Effector CD8-positive, alpha-beta T cell (primary cell): Measurements from ENCODE around the gene SHC4.
"Not testable (repeated sequence)": the region's sequence is repeated elsewhere in the genome, so short reads cannot be mapped to it uniquely, and the experiment has no call there.

ENCODE experiments used
- DNase-seq: peaks from one replicate; lab custom pipeline; 2025; lab: John Stamatoyannopoulos, UW

The SHC4 gene

DNA sequence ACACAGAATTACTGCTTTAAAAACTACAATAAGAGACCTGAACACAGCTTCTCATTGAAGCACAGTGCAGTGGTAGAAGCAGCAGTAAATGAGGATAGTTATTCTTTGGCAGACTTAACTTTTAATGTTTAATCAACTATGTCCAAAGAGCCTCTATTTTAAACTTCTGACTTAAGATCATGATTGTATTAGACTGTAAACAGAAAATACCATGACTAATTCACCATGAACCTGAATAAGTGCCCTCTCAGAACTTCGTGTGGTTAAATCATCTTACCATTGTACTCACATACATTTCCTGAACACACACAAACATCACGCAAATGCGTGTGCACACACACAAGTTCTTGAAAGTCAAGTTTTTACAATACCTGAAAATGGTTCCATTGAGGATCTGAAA is 166.8 kb downstream of the SHC4 start:
- no peak for DNase-seq

DNA sequence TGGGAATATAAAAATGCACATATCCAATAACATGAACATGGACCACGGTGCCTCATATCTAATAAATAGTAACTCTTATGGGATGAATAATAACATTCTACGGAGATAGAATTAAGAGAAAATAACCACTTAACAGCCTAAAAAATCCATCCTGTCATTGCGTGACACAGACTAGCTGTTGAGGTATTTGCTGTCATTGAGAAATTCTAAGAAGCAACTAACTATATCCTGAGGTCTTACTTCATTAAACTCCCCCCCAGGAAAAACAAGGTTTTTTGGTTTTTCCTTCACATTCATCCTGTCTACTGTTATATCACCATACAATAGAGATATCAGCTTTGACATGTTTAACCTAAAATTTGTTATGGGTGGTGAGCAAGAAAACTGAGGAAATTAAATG is 167.2 kb downstream of the SHC4 start:
- no peak for DNase-seq

DNA sequence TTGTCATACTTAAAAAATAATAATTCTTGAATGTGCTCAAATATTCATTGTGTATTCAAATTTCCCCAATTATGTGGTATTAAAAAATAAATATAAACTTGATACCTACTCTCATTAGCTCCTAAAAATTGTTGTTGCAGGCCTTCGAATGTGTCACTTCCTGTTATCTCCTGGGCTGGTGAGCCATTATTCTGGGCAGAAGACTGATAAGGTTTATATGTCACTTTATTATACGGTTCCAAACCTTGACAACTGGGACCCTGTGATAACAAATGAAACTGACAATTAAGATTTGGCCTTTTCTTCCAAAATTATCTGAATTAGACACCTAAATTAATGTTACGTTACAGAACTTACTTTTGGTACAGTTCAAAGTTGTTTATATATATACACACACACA is 167.8 kb downstream of the SHC4 start:
- no peak for DNase-seq

DNA sequence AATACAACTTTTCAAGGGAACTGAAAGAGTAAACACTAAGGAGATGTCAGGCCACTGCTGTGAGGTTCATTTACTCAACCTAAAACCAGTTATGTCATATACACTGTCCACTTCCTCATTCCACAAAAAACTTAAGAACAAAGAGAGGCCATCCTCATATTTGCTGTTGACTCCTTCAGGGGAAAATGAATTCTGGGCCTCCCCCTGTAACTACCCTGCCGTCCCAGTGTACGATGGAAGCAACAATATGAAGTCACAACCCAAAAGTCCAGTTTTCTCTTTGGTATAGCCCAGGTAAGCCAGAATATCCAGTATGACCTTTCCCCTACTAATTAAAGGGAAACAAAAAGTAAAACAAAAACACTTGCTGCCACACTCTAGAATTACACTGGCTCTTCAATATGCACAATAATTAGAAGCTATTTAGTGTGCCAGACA is 169.0 kb downstream of the SHC4 start:
- no peak for DNase-seq

DNA sequence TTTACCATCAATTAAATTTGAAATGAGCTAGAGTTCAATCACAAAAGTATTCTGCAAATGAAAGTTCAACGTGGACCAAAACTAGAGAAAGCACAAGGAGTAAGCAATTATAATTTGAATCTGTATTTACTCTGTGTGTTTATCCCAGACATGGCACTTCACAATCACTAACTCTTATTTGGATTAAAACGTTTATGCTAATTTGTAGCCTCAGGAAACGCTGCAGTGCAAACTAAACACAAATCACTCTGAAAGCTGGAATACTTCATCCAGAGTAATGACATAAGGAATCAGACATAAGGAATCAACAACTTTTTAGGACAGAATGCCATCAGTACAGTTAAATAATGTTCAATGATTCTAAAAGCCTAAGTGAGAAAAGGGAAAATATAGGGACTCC is 171.3 kb downstream of the SHC4 start:
- DNase-seq, result no peak

GRCh38 chr15:48790466-48791115 is 173.1 kb downstream of the SHC4 start:
- DNase-seq, result not testable (repeated sequence)

- no peak for DNase-seq
Observed at GRCh38 chr15:48785712-48786111, 178.0 kb downstream of the SHC4 start.

DNA sequence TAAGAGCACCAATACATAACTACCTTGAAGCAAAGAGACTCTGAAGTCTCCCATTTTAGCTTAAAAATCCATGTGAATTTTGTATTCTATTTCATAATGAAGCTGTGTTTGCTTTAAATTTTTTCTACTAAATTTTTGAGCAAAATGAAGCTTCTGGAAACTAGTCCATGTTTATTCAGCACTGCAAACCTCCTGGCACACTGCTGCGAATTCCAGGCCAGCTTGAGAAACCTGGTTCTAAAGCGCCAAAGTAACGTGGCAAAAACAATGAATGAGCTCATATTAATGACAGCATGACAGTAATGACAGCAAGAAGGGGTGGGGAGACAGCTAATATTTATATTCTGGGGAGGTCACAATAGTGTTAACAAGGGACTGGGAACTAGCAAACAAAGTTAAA is 178.5 kb downstream of the SHC4 start:
- DNase-seq, result no peak

DNA sequence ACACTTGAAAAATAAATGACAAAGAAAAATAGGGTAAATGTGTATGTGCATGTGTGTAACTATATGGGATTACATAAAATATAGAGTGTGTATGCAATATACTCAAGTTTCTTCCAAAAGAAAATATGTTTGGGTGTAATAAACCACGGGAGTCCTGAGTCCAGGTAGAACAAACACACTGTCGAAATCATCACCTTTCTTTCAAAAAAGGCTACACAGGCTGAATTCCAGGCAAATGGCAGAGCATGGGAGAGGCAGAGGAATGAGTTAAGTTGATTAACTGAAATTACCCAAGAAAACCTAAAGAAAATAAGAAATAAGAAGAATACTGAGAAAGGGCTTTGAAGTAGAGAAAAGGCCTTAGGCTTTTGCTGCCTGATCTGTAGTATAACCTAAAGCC is 179.0 kb downstream of the SHC4 start:
- DNase-seq, result no peak

DNA sequence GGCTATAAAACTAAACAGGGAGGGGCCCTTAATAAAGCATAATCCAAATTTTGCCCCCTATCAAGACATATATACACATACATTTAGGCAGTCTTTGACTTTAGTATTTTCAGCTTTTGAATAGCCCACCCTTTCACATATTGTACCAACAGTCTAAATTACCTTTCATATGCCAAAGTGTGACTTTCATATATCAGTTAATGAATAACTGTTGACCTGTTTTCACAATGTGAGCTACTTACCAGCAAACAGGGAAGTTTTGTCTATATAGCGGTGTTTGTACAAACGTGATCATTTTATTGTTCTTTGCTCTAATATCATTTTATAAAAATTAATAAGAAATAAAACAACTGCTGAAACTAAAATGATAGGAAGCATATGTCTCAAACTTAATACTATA is 180.8 kb downstream of the SHC4 start:
- DNase-seq, result no peak

GRCh38 chr15:48781481-48782081 is 182.1 kb downstream of the SHC4 start:
- no peak for DNase-seq

- no peak for DNase-seq
Observed at GRCh38 chr15:48781017-48781416, 182.7 kb downstream of the SHC4 start.

DNA sequence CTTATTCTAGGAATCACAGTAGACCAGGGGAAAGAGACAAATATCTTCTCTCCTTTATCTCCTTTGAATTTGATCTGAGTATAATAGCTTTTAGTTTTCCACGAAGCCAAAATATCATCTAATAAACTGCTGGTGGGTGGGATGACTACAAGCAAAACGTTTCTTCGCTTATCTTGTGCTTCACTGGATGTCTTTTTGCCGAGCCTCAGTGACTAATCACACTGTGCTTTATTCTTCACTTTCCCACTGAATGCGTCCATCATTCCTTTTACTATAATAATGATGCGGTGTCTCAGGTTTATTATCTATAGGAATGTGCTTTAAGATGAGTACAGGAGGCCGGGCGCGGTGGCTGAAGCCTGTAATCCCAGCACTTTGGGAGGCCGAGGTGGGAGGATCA is 185.4 kb downstream of the SHC4 start:
- no peak for DNase-seq

DNA sequence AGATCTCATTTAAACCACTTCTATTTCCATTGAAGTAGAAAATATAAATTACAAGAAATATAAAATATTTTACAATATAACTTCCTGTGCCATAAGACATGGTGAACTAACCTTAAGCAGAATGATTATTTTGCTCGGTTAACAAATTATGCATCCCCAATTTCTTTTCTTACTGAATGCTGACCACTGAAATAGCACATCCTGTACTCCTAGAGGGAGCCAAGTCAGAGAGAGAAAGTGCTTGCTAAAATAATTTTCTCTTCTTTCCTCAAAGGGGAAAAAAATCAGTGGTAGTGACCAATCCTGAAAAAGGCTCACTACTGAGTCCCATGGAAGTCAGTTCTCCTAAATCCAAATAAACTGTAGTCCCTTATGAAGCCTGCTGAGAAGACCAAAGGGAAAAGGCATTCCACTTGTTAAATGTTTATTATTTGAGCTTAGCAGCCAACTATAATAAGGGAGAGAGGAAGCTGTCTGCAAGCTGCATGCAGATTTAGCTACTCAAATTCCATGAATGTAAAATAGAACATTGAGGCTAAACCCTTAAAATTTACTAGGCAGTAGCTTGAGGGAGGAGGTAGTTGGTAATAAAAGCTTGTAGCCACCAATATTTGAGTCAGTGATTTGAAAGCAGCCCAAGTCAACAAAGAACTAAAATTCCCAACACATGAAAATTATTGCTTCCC is 185.9 kb downstream of the SHC4 start:
- DNase-seq, result no peak

- no peak for DNase-seq
Observed at GRCh38 chr15:48775546-48775945, 188.2 kb downstream of the SHC4 start.

GRCh38 chr15:48774484-48774883 is 189.2 kb downstream of the SHC4 start:
- DNase-seq, result no peak
